Gastroesophageal sphincter (tissue), 3 donors: Measurements from ENCODE around the gene NOS1AP.

ENCODE experiments used
- CTCF ChIP-seq, 4 experiments: fragments of 200-600 bp in 2 of 4; fragments of 450-650 bp in 2 of 4; sonication (generic) in 1 of 4; IDR thresholded peaks; one replicate each; pipeline ENCODE4 v1.5.1; 2017 to 2019; ENCODE audit warnings: antibody characterized with exemption in 4 of 4, mild to moderate bottlenecking in 2 of 4, moderate library complexity in 2 of 4
- EP300 ChIP-seq: sonication (generic); formaldehyde crosslinking; IDR thresholded peaks from one replicate; pipeline ENCODE4 v1.6.1; 2017; ENCODE audit warnings: antibody characterized with exemption, mild to moderate bottlenecking

GRCh38 chr1:162068301-162068700, 1.2 kb upstream of the NOS1AP start:
- TF ChIP-seq EP300 (no peak), CTCF (IDR thresholded peaks at IDR 0.05) (no peak)
